Rectal smooth muscle tissue (tissue), 1 donor: ENCODE data around the gene ATP1A3.
A peak's percentile ranks its signal among the peaks of the same experiment; 100 is the strongest.
"Not testable (repeated sequence)": the region's sequence is repeated elsewhere in the genome, so short reads cannot be mapped to it uniquely, and the experiment has no call there.

Experiments used
- H3K27ac ChIP-seq: one replicate; pipeline ENCODE4 v1.7.0; 2013; ENCODE audit warnings: low read depth, low read length, inconsistent platforms
- H3K27me3 ChIP-seq: one replicate; pipeline ENCODE4 v1.7.0; 2013; ENCODE audit warnings: low read length; ENCODE audit not compliant: control insufficient read depth, insufficient read depth
- H3K36me3 ChIP-seq: one replicate; pipeline ENCODE4 v1.7.0; 2013; ENCODE audit warnings: low read length; ENCODE audit not compliant: control insufficient read depth, insufficient read depth
- H3K4me1 ChIP-seq: one replicate; pipeline ENCODE4 v1.7.0; 2013; ENCODE audit warnings: low read length; ENCODE audit not compliant: control insufficient read depth, insufficient read depth
- H3K4me3 ChIP-seq: one replicate; pipeline ENCODE4 v1.7.0; 2013; ENCODE audit warnings: low read length
- H3K9ac ChIP-seq: one replicate; pipeline ENCODE4 v1.7.0; 2013; ENCODE audit warnings: low read length

Gene ATP1A3

DNA sequence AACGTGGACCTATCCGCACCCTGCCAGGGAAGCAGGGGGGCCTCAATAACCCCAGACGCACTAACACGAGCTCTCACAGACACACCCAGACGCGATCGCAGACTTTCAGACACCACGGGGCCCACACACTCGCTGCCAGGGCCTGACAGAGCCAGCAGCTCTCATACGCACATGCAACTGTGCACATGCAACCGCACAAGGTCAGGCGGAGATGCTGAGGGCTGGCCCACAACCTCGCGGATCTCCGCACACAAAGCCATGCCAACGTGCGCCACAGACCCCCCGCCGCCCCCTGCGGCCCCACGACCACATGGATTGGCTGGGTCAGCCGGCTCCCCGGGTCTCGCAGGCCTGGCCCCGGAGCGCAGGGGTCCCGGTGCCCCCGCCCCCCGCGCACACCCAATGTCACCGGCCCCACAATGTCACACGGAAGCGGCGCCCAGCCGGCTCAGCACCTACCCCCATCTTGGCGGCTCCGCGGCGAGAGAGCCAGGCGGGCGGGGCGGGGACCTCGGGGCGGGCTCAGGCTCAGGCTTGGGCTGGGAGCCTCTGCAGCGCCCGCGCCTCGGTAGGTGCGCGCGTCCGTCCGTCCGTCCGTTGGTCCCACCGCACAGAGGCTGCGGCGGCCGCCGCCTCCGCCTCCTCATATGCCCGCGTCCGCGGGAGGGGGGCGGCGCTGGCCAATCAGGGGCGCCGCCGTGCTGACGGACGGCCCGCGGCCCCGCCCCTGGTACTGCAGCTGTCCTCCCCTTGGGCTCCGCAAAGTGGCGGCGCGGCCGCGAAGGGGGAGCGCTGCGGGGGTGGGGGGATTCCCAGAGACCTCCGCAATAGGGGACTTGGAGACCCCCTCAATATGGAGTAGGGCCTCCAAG lies at the start of gene ATP1A3:
TSS of gene ATP1A3 (minus strand) at position 619 of the 872 bp plus-strand sequence. CDS start at position 465, 154 bp downstream.
- Histone ChIP-seq H3K36me3 (no peaks in the 10 kb centered on the region), H3K9ac (no peak within 1 kb of the TSS), H3K4me1 (no peaks in the 10 kb centered on the region), H3K27ac (no peak within 1 kb of the TSS), H3K4me3 (peak within 1 kb of the TSS; percentile 46), H3K27me3 (peaks cover 45% of the 10 kb centered on the region)

DNA sequence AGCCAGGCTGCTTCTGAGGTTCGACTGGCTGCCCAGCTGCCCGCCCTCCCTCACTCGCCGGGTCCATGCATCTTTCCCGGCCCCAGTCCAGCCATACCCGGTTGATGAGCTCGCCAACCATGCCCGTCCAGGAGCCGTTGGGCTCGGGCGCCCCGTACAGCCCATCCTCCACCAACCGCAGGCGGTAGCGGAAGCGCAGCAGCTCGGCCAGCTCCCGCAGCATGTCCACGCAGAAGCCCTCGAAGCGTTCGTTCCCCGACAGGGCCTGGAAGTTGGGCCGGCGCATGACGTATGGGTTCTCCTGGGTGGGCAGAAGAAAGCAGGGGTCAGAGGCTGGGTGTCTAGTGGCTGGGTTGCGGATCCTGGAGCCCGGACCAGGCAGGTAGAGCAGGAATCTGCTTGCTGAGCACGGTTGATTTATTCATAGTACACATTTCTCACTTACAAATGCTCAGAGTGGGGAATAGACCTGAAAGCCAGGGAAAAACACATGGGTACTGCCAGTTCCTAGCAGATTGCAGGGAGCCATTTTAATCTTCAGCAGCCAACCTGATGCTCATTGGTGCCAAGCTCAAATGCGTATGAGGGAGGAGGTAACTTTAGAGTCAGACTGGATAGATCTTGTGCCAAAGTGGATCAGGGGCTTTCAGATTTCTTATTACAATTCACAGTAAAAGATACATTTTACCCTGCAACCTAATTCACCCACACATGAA lies 48.6 kb upstream of the ATP1A3 start:
- peaks cover 4% of the 10 kb centered on the region for H3K36me3 ChIP-seq
- H3K27me3 ChIP-seq, result no peaks in the 10 kb centered on the region
- no peak overlapping the region for H3K4me3 ChIP-seq
- H3K9ac ChIP-seq, result no peak overlapping the region
- H3K27ac ChIP-seq, result no peak overlapping the region
- no peaks in the 10 kb centered on the region for H3K4me1 ChIP-seq

DNA sequence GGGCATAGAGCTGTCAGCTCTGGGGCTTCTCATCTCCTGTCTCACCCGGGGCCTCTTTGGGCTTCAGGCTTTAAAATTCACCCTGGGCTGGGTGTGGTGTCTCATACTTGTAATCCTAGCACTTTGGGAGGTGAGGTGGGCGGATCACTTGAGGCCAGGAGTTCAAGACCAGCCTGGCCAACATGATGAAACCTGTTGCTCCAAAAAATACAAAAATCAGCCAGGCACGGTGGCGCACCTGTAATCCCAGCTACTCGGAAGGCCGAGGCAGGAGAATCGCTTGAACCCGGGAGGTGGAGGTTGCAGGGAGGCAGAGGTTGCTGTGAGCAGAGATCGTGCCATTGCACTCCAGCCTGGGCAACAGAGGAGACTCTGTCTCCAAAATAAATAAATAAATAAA lies 46.5 kb upstream of the ATP1A3 start:
- H3K9ac ChIP-seq, H3K27ac ChIP-seq, H3K27me3 ChIP-seq, H3K36me3 ChIP-seq, H3K4me1 ChIP-seq, H3K4me3 ChIP-seq: not testable (repeated sequence)

DNA sequence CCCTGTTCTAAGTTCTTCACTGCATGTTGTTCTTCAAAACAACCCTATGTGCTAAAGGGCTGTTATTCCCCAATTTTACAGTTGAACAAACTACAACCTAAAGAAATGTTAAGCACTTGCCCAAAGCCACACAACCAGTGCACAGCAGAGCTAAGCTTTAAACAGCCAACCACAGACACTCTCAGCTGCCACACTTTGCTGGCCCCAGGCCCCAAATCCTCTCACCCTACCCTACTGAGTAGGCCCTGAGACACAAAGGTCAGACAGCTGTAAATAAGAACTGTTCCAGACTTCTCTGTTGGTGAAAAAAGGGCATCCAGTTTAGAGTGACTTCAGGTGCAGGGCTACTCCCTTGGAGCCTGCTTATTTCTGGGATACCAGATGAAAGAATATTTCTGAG lies 46.0 kb upstream of the ATP1A3 start:
- Histone ChIP-seq H3K9ac (no peak overlapping the region), H3K27me3 (no peaks in the 10 kb centered on the region), H3K4me1 (no peaks in the 10 kb centered on the region), H3K36me3 (peaks cover 4% of the 10 kb centered on the region), H3K4me3 (no peak overlapping the region), H3K27ac (no peak overlapping the region)

DNA sequence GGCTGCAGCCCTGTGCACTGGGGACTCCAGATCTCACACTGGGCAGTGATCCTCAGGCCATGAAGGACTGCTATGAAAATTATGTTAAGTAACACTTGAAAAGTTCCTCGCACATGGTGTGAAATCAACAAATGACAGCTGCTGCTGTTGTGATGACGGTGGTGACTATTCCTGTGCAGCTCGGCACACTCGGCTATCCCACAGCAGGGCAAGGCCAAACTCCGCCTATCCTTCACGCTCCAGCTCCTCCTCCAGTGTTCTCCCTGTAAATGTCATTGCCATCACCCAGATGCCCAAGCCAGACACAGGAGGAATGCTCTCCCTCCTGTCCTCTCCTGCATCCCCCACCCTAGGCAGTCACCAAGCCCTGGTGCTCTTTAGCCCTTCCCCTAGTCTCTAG lies 44.6 kb upstream of the ATP1A3 start:
- peaks cover 4% of the 10 kb centered on the region for H3K36me3 ChIP-seq
- H3K27me3 ChIP-seq, result no peaks in the 10 kb centered on the region
- no peak overlapping the region for H3K4me3 ChIP-seq
- no peak overlapping the region for H3K9ac ChIP-seq
- no peaks in the 10 kb centered on the region for H3K4me1 ChIP-seq
- H3K27ac ChIP-seq, result no peak overlapping the region

DNA sequence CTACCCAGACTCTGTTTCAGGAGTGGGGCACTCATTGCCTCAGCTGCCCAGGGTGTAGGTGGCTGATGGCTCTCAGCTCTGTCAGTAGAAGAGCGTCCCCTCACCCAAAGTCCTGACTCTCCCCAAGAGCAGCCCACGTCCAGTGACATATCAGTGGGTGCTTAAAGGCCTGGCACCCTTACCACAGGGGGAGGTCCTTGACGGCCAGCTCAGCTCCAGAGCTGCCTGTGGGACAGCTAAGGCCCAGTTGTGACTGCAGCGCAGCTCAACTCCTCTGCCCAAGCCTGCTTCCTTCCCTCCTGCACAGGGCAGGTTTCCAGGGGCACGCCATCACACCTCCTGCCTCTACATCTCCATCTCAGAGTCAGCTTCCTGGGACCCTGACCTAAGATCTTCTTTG lies 43.6 kb upstream of the ATP1A3 start:
- H3K4me1 ChIP-seq, result no peaks in the 10 kb centered on the region
- H3K4me3 ChIP-seq, result no peak overlapping the region
- H3K27ac ChIP-seq, result no peak overlapping the region
- peaks cover 4% of the 10 kb centered on the region for H3K36me3 ChIP-seq
- no peaks in the 10 kb centered on the region for H3K27me3 ChIP-seq
- H3K9ac ChIP-seq, result no peak overlapping the region

DNA sequence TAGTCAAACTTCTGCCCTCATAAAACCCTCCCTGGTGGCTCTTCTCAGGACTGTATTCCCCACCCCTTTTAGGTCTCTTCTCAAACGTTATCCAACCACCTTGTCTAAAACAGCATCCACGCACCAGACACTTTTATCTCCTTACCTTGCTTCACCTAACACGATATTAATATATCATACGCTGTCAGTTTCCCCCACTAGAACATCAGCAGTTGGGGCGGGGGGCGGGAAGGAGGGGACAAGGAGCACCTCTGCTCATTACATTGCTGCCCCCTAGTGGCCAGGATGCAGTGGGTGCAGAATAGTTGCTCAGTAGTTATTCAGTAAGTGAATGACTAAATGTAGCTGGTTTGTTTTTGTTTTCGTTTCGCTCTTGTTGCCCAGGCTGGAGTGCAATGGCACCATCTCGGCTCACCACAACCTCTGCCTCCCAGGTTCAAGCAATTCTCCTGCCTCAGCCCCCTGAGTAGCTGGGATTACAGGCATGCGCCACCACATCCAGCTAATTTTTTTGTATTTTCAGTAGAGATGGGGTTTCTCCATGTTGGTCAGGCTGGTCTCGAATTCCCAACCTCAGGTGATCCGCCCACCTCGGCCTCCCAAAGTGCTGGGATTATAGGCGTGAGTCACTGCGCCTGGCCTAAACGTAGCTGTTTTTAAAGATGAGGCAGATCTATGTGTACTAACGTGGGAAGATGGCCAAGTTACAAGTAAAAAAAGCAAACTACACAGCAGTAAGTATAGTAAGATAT lies 40.8 kb upstream of the ATP1A3 start:
- H3K27ac ChIP-seq, H3K9ac ChIP-seq, H3K4me3 ChIP-seq, H3K27me3 ChIP-seq, H3K4me1 ChIP-seq, H3K36me3 ChIP-seq: not testable (repeated sequence)

DNA sequence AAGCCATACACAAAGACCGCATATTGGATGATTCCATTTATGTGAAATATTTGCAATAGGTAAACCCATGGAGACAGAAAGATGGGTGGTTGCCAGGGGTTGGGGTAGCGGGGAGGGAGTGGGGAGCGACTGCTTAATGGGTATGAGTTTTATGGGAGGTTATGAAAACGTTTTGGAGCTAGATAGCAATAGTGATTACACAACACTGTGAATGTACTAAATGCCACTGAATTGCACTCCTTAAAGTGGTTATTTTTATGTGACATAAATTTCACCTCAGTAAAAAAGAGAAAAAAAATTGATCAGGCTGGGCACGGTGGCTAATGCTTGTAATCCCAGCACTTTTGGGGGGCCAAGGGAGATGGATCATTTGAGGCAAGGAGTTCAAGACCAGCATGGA lies 39.4 kb upstream of the ATP1A3 start:
- Histone ChIP-seq H3K27me3 (no peaks in the 10 kb centered on the region), H3K9ac (no peak overlapping the region), H3K4me1 (no peaks in the 10 kb centered on the region), H3K4me3 (no peak overlapping the region), H3K36me3 (no peaks in the 10 kb centered on the region), H3K27ac (no peak overlapping the region)

DNA sequence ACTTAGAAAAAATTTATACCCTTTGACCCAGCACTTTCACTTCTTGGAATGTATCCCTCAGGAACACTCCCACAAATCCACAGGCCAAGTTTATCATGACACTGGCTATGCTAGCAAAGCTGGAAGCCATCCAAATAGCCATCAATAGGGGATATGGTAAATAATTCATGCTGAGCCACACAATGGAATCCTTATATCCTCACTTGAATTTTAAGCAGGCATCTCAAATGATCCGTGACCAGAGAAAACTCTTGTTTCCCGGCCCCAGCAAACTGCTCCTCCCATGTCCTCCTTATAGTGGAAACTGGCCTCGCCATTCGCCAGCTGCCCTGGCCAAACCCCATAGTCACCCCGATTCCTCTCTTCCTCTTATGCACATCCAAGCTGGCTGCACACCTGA lies 38.4 kb upstream of the ATP1A3 start:
- no peak overlapping the region for H3K9ac ChIP-seq
- no peaks in the 10 kb centered on the region for H3K27me3 ChIP-seq
- no peaks in the 10 kb centered on the region for H3K4me1 ChIP-seq
- H3K4me3 ChIP-seq, result no peak overlapping the region
- no peaks in the 10 kb centered on the region for H3K36me3 ChIP-seq
- H3K27ac ChIP-seq, result no peak overlapping the region

DNA sequence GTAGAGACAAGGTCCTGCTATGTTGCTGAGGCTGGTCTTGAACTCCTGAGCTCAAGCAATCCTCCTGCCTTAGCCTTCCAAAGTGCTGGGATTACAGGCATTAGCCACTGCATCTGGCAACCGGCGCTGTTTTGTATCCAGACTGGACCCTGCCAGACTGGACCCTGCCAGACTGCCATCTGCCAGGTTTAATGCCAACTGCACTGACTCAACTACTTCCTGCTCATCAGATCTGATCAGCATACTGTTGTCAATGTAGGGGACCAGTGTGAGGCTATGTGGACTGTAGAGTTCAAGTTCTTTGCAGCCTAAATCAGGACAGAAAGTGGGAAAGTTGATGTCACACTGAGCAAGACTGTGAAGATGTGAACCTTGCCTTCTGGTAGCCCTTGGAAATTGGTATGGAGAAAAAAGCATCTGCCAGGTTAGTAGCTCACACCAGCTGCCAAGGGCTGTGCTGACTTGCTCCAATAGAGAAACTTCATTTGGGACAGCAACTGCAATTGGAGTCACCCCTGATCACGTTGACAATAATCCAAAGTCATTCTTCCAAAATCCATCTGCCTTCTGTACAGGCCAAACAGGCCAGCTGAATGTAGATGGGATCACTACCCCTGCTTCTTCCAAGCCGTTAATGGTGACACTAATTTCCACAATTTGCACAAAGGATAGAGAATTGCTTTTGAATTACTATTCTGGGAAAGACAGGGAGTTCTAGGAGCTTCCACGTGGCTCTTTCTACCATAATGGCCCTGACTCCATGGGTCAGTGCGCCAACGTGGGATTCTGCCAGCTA lies 36.8 kb upstream of the ATP1A3 start:
- Histone ChIP-seq H3K27me3 (no peaks in the 10 kb centered on the region), H3K4me1 (no peaks in the 10 kb centered on the region), H3K27ac (no peak overlapping the region), H3K36me3 (no peaks in the 10 kb centered on the region), H3K4me3 (no peak overlapping the region), H3K9ac (no peak overlapping the region)

DNA sequence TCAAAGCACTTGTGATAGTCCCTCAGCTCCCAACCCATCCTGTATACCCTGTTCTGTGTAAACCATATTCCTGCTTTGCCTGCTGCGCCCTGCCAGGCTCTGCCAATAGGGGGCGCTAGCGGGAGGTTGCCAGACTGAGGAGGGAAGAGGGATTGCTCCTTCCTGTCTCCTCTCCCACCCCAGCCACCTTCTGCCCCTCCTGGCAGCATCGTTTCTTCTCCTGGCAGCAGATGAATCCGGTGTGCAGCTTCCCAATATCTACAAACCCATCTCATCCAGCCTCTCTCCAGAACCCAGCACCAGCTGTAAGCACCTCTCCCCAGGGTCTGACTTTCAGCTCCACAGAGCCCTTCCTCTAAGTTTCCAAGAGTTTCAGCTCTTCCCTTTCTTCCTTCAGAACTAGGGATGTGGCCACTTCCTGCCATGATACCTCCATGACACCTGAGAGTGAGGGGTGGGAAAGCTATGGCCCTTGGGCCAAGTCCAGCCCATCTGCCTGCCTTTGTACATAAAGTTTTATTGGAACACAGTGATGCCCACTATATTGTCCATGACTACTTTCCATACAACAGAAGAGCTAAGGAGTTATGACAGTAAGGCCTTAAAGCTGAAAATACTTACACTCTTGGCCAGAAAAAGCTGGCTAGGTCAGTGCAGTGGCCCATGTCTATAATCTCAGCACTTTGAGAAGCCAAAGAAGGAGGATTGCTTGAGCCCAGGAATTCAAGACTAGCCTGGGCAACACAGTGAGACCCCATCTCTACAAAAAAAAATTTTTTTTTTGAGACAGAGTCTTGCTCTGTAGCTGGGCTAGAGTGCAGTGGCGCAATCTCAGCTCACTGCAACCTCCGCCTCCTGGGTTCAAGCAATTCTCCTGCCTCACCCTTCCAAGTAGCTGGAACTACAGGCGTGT lies 34.5 kb upstream of the ATP1A3 start:
- H3K27me3 ChIP-seq, result no peaks in the 10 kb centered on the region
- no peak overlapping the region for H3K9ac ChIP-seq
- H3K36me3 ChIP-seq, result no peaks in the 10 kb centered on the region
- no peak overlapping the region for H3K27ac ChIP-seq
- H3K4me3 ChIP-seq, result no peak overlapping the region
- H3K4me1 ChIP-seq, result peaks cover 11% of the 10 kb centered on the region
